Liver (tissue), 3 donors: ENCODE results near the gene RXYLT1.

Source experiments
- ATF3 ChIP-seq: IDR thresholded peaks from 2 replicates; pipeline ENCODE4 v1.6.1; 2016; ENCODE audit warnings: antibody characterized with exemption
- CTCF ChIP-seq: fragments of 150-350 bp; IDR thresholded peaks from 2 replicates; pipeline ENCODE4 v1.5.1; 2017; ENCODE audit warnings: improper control_type of control experiment, low read depth, low read length; ENCODE audit not compliant: missing input control
- GABPA ChIP-seq, 2 donors: IDR thresholded peaks in 1 of 2; conservative IDR thresholded peaks in 1 of 2; 2 replicates each; pipeline ENCODE4 v1.6.1; 2016; ENCODE audit warnings: antibody characterized with exemption in 2 of 2, mild to moderate bottlenecking in 1 of 2, moderate library complexity in 1 of 2
- JUND ChIP-seq, 2 donors: IDR thresholded peaks; 2 replicates each; pipeline ENCODE4 v1.6.1; 2016; ENCODE audit warnings: antibody characterized with exemption in 2 of 2
- MAX ChIP-seq: IDR thresholded peaks from 2 replicates; pipeline ENCODE4 v1.6.1; 2016; ENCODE audit warnings: antibody characterized with exemption
- RAD21 ChIP-seq, 2 donors: IDR thresholded peaks; 2 replicates each; pipeline ENCODE4 v1.6.1; 2016; ENCODE audit warnings: antibody characterized with exemption in 2 of 2, mild to moderate bottlenecking in 2 of 2
- TAF1 ChIP-seq: conservative IDR thresholded peaks from 2 replicates; pipeline ENCODE4 v1.6.1; 2016; ENCODE audit warnings: antibody characterized with exemption, mild to moderate bottlenecking
- YY1 ChIP-seq: IDR thresholded peaks from 2 replicates; pipeline ENCODE4 v1.6.1; 2016; ENCODE audit warnings: antibody characterized with exemption, mild to moderate bottlenecking
- donor health status: healthy.
- donor health status: healthy.

GRCh38 chr12:63836936-63837335, 57.2 kb downstream of the RXYLT1 start:
- no peak for TF ChIP-seq YY1
- no peak for TF ChIP-seq CTCF
- no peak for TF ChIP-seq JUND (IDR thresholded peaks at IDR 0.05)
- TF ChIP-seq ATF3, result no peak
- no peak for TF ChIP-seq RAD21 (IDR thresholded peaks at IDR 0.05)
- no peak for TF ChIP-seq GABPA (IDR thresholded peaks at IDR 0.05 in 1 of 2, conservative IDR thresholded peaks at IDR 0.05 in 1 of 2)
- TF ChIP-seq MAX, result no peak
- TF ChIP-seq TAF1, result no peak
